H9 (cell line): ENCODE measurements around the gene TDRKH. TPM values are rescaled to one million over a fixed set of nuclear protein-coding genes. Genes with fewer than 3 reads are reported as not detected.

ENCODE experiments used
- DNase-seq: peaks from one replicate; pipeline ENCODE4 v3.0.0-alpha.2; 2017
- H2AFZ ChIP-seq: one replicate; pipeline ENCODE4 v1.6.1; 2013; ENCODE audit warnings: mild to moderate bottlenecking, low read length, control low read depth, moderate library complexity
- H2AK5ac ChIP-seq: 2 replicates; pipeline ENCODE4 v1.6.1; 2013; ENCODE audit warnings: low read length, control low read depth, mixed read lengths; ENCODE audit not compliant: insufficient read length
- H2BK120ac ChIP-seq: one replicate; pipeline ENCODE4 v1.6.1; 2013; ENCODE audit warnings: low read depth, mild to moderate bottlenecking, low read length, control low read depth, inconsistent platforms; ENCODE audit not compliant: poor library complexity, severe bottlenecking
- H2BK12ac ChIP-seq: 2 replicates; pipeline ENCODE4 v1.6.1; 2013; ENCODE audit warnings: low read length, control low read depth, mixed read lengths, low read depth; ENCODE audit not compliant: insufficient read length
- H2BK15ac ChIP-seq: 2 replicates; pipeline ENCODE4 v1.6.1; 2013; ENCODE audit warnings: low read depth, low read length, control low read depth
- H2BK20ac ChIP-seq: one replicate; pipeline ENCODE4 v1.6.1; 2013; ENCODE audit warnings: low read depth, mild to moderate bottlenecking, low read length, control low read depth, inconsistent platforms; ENCODE audit not compliant: poor library complexity, severe bottlenecking
- H2BK5ac ChIP-seq: 2 replicates; pipeline ENCODE4 v1.6.1; 2013; ENCODE audit warnings: low read length, control low read depth, mixed read lengths; ENCODE audit not compliant: insufficient read length
- H3K14ac ChIP-seq: 2 replicates; pipeline ENCODE4 v1.6.1; 2013; ENCODE audit warnings: low read length, control low read depth; ENCODE audit not compliant: insufficient read depth
- H3K18ac ChIP-seq: 2 replicates; pipeline ENCODE4 v1.6.1; 2013; ENCODE audit warnings: low read depth, mild to moderate bottlenecking, mixed read lengths, low read length, control low read depth; ENCODE audit not compliant: insufficient read length
- H3K23ac ChIP-seq: 2 replicates; pipeline ENCODE4 v1.6.1; 2013; ENCODE audit warnings: low read length, control low read depth, mixed read lengths, low read depth; ENCODE audit not compliant: insufficient read length
- H3K23me2 ChIP-seq: 2 replicates; pipeline ENCODE4 v1.6.1; 2013; ENCODE audit warnings: low read depth, mild to moderate bottlenecking, mixed read lengths, low read length, control low read depth; ENCODE audit not compliant: insufficient read length, poor library complexity, severe bottlenecking
- H3K27ac ChIP-seq: 2 replicates; pipeline ENCODE4 v1.5.1; 2013; ENCODE audit warnings: low read length, control low read depth, mixed read lengths, low read depth; ENCODE audit not compliant: insufficient read length
- H3K27me3 ChIP-seq: 2 replicates; pipeline ENCODE4 v1.6.1; 2013; ENCODE audit warnings: low read length, control low read depth, inconsistent platforms; ENCODE audit not compliant: insufficient read depth
- H3K4ac ChIP-seq: 2 replicates; pipeline ENCODE4 v1.6.1; 2013; ENCODE audit warnings: low read depth, mild to moderate bottlenecking, control low read depth, inconsistent platforms, low read length, moderate library complexity
- H3K4me1 ChIP-seq: 2 replicates; pipeline ENCODE4 v1.6.1; 2013; ENCODE audit warnings: low read length, control low read depth, inconsistent platforms; ENCODE audit not compliant: insufficient read depth
- H3K4me2 ChIP-seq: 2 replicates; pipeline ENCODE4 v1.6.1; 2013; ENCODE audit warnings: low read length, control low read depth, mixed read lengths; ENCODE audit not compliant: insufficient read length, insufficient read depth
- H3K56ac ChIP-seq: 2 replicates; pipeline ENCODE4 v1.6.1; 2013; ENCODE audit warnings: low read depth, mild to moderate bottlenecking, mixed read lengths, low read length, control low read depth; ENCODE audit not compliant: insufficient read length
- H3K79me1 ChIP-seq: 2 replicates; pipeline ENCODE4 v1.6.1; 2013; ENCODE audit warnings: low read depth, mild to moderate bottlenecking, moderate library complexity, low read length, control low read depth, inconsistent platforms; ENCODE audit not compliant: insufficient read depth, poor library complexity, severe bottlenecking
- H3K79me2 ChIP-seq: 2 replicates; pipeline ENCODE4 v1.6.1; 2013; ENCODE audit warnings: low read length, control low read depth, inconsistent platforms; ENCODE audit not compliant: insufficient read depth
- H3K9ac ChIP-seq: 2 replicates; pipeline ENCODE4 v1.6.1; 2013; ENCODE audit warnings: low read length, control low read depth, mixed read lengths; ENCODE audit not compliant: insufficient read length; ENCODE audit errors: extremely low read depth
- H3K9me3 ChIP-seq: one replicate; pipeline ENCODE4 v1.6.1; 2013; ENCODE audit warnings: low read depth, low read length, inconsistent platforms; ENCODE audit not compliant: control insufficient read depth
- H3T11ph ChIP-seq: one replicate; pipeline ENCODE4 v1.6.1; 2013; ENCODE audit warnings: mild to moderate bottlenecking, low read length, control low read depth, inconsistent platforms
- H4K20me1 ChIP-seq: one replicate; pipeline ENCODE4 v1.6.1; 2013; ENCODE audit not compliant: control insufficient read depth, insufficient read length, insufficient read depth
- H4K5ac ChIP-seq: 2 replicates; pipeline ENCODE4 v1.6.1; 2013; ENCODE audit warnings: low read depth, mild to moderate bottlenecking, mixed read lengths, low read length, control low read depth; ENCODE audit not compliant: insufficient read length
- H4K8ac ChIP-seq: replicated peaks from 2 replicates; pipeline ENCODE4 v1.6.1; 2013; ENCODE audit warnings: low read length, control low read depth, mixed read lengths, low read depth; ENCODE audit not compliant: insufficient read length
- H4K91ac ChIP-seq: 2 replicates; pipeline ENCODE4 v1.6.1; 2013; ENCODE audit warnings: low read depth, mild to moderate bottlenecking, moderate library complexity, mixed read lengths, low read length, control low read depth; ENCODE audit not compliant: insufficient read length
- H3K27ac Mint-ChIP-seq, 3 experiments: 2 replicates in 2 of 3; 3 replicates in 1 of 3; pipeline ENCODE4 v1.8.0; 2020 to 2021; ENCODE audit warnings: mixed read lengths in 3 of 3, mild to moderate bottlenecking in 1 of 3, moderate library complexity in 1 of 3
- H3K27me3 Mint-ChIP-seq: 2 replicates; pipeline ENCODE4 v1.8.0; 2021; ENCODE audit warnings: low read depth, mild to moderate bottlenecking, moderate library complexity, mixed read lengths
- H3K36me3 Mint-ChIP-seq, 3 experiments: 2 replicates in 2 of 3; 3 replicates in 1 of 3; pipeline ENCODE4 v1.8.0; 2020 to 2021; ENCODE audit warnings: low read depth in 3 of 3, mixed read lengths in 3 of 3; ENCODE audit not compliant: insufficient read depth in 1 of 3
- H3K4me1 Mint-ChIP-seq, 2 experiments: 2 replicates each; pipeline ENCODE4 v1.8.0; 2020; ENCODE audit warnings: mixed read lengths in 2 of 2
- H3K4me3 Mint-ChIP-seq, 2 experiments: 2 replicates in 1 of 2; 3 replicates in 1 of 2; pipeline ENCODE4 v1.8.0; 2020 to 2021; ENCODE audit warnings: mild to moderate bottlenecking in 2 of 2, mixed read lengths in 2 of 2, moderate library complexity in 1 of 2
- H3K9me3 Mint-ChIP-seq, 2 experiments: 2 replicates in 1 of 2; 3 replicates in 1 of 2; pipeline ENCODE4 v1.8.0; 2020; ENCODE audit warnings: mild to moderate bottlenecking in 2 of 2, mixed read lengths in 2 of 2, moderate library complexity in 1 of 2
- CTCF ChIP-seq: fragments of 200-600 bp; sonication (generic); conservative IDR thresholded peaks from 3 replicates; pipeline ENCODE4 v1.8.0; 2021; ENCODE audit warnings: antibody characterized with exemption, mild to moderate bottlenecking
- WGBS: extraction: QIAGEN DNeasy Blood & Tissue Kit; methylation state at CpG from one replicate; pipeline ENCODE4 v1.1.7; 2013; ENCODE audit warnings: missing lambda C conversion rate, low lambda C conversion rate, mixed read lengths; ENCODE audit not compliant: insufficient read length; ENCODE audit errors: extremely low coverage; 5-methylcytosine and 5-hydroxymethylcytosine counted together
- total RNA-seq: library from RNA; stranded (reverse); gene quantifications from 2 replicates; pipeline ENCODE4 v1.2.1, GENCODE V29; 2021

TDRKH gene
- total RNA-seq, 1 experiment from 2014 or later: 24.0 TPM

GRCh38 chr1:151777317-151777716, 13.0 kb downstream of the TDRKH start:
- Histone ChIP-seq H3K79me2 (no peaks in the 10 kb centered on the region), H2AFZ (no peak overlapping the region), H2BK120ac (no peak overlapping the region), H4K20me1 (no peaks in the 10 kb centered on the region), H3K9me3 (no peaks in the 10 kb centered on the region), H3K23me2 (no peaks in the 10 kb centered on the region), H4K8ac (no peak overlapping the region), H3K4ac (no peak overlapping the region), H3K23ac (no peak overlapping the region), H2AK5ac (no peak overlapping the region), H2BK20ac (no peak overlapping the region), H3K4me2 (no peak overlapping the region), H3K56ac (no peak overlapping the region), H3T11ph (no peak overlapping the region), H3K4me1 (no peaks in the 10 kb centered on the region), H2BK12ac (no peak overlapping the region), H2BK15ac (no peak overlapping the region), H3K27me3 (no peaks in the 10 kb centered on the region), H2BK5ac (no peak overlapping the region), H4K5ac (no peak overlapping the region), H3K14ac (no peak overlapping the region), H3K79me1 (no peaks in the 10 kb centered on the region), H4K91ac (no peak overlapping the region), H3K27ac (no peak overlapping the region), H3K9ac (no peak overlapping the region), H3K18ac (no peak overlapping the region)
- no peaks in the 10 kb centered on the region for H3K4me1 Mint-ChIP-seq
- TF ChIP-seq CTCF: no peak
- no peaks in the 10 kb centered on the region for H3K9me3 Mint-ChIP-seq
- no peak overlapping the region for H3K4me3 Mint-ChIP-seq
- H3K36me3 Mint-ChIP-seq: peaks cover 10 to 58% (median 36%) of the 10 kb centered on the region in 3 experiments; a peak in 6 of 7 replicates
- no CpG with 5 or more reads among the region's 4 CpGs for WGBS
- H3K27ac Mint-ChIP-seq: no peak overlapping the region
- H3K27me3 Mint-ChIP-seq: no peaks in the 10 kb centered on the region
- DNase-seq: no peak
